H1 (cell line): Measurements from ENCODE around the gene OSR1. TPM values are rescaled to one million over a fixed set of nuclear protein-coding genes. Genes with fewer than 3 reads are reported as not detected.

ENCODE experiments used
- CTCF ChIA-PET: fragments of 300-600 bp; sonication (Branson Sonifier 250); formaldehyde crosslinking; loops from one replicate; lab custom pipeline; 2021; ENCODE audit not compliant: partially characterized antibody; lab: Charles Lee
- POLR2A ChIA-PET: fragments of 300-600 bp; sonication (Branson Sonifier 250); formaldehyde crosslinking; loops from one replicate; lab custom pipeline; 2021; ENCODE audit warnings: inconsistent platforms; ENCODE audit not compliant: partially characterized antibody; lab: Charles Lee
- DNase-seq, 2 experiments: peaks; one replicate each; pipeline versions ENCODE4 v3.0.0 to v3.0.0-alpha.2; 2010 to 2022; ENCODE audit warnings: low spot score in 2 of 2, low read depth in 1 of 2, mixed read lengths in 1 of 2
- FAIRE-seq: peaks from 2 replicates; lab custom pipeline; 2011; peaks lifted over from hg19 to GRCh38; lab: Jason Lieb, UNC
- H2AFZ ChIP-seq: 2 replicates; pipeline ENCODE4 v1.8.1; 2012; ENCODE audit warnings: low read length, inconsistent platforms
- H2AK5ac ChIP-seq: 2 replicates; pipeline ENCODE4 v1.6.1; 2013; ENCODE audit warnings: low read depth, low read length
- H2BK120ac ChIP-seq: replicated peaks from 2 replicates; pipeline ENCODE3; 2013; ENCODE audit warnings: low read depth, low read length, inconsistent platforms
- H2BK12ac ChIP-seq: 2 replicates; pipeline ENCODE4 v1.6.1; 2013; ENCODE audit warnings: low read depth, low read length
- H2BK15ac ChIP-seq: 2 replicates; pipeline ENCODE4 v1.6.1; 2013; ENCODE audit warnings: low read length
- H2BK20ac ChIP-seq: 2 replicates; pipeline ENCODE4 v1.6.1; 2013; ENCODE audit warnings: low read length
- H2BK5ac ChIP-seq: 2 replicates; pipeline ENCODE4 v1.6.1; 2013; ENCODE audit warnings: low read depth, low read length
- H3K14ac ChIP-seq: 2 replicates; pipeline ENCODE4 v1.6.1; 2013; ENCODE audit warnings: inconsistent platforms; ENCODE audit not compliant: insufficient read length
- H3K18ac ChIP-seq: 2 replicates; pipeline ENCODE4 v1.6.1; 2013; ENCODE audit warnings: low read length; ENCODE audit errors: extremely low read depth
- H3K23ac ChIP-seq: 2 replicates; pipeline ENCODE4 v1.6.1; 2013; ENCODE audit warnings: inconsistent platforms; ENCODE audit not compliant: insufficient read length
- H3K23me2 ChIP-seq: 2 replicates; pipeline ENCODE4 v1.6.1; 2013; ENCODE audit warnings: low read depth, low read length
- H3K27ac ChIP-seq: 2 replicates; pipeline ENCODE4 v1.6.1; 2011; ENCODE audit warnings: low read depth, low read length, inconsistent platforms
- H3K27me3 ChIP-seq, 4 experiments: replicated peaks in 1 of 4; 1 replicate in 1 of 4; 2 replicates in 3 of 4; pipeline versions ENCODE4 v1.6.1 to v1.8.1; 2011 to 2013; ENCODE audit warnings: low read length in 3 of 4, mild to moderate bottlenecking in 3 of 4, inconsistent platforms in 2 of 4, mixed read lengths in 2 of 4, moderate library complexity in 1 of 4; ENCODE audit not compliant: control insufficient read depth in 3 of 4, insufficient read depth in 3 of 4; ENCODE audit errors: extremely low read depth in 1 of 4
- H3K36me3 ChIP-seq, 4 experiments: 2 replicates each; pipeline versions ENCODE4 v1.6.1 to v1.8.1; 2011 to 2013; ENCODE audit warnings: mild to moderate bottlenecking in 4 of 4, low read length in 3 of 4, moderate library complexity in 2 of 4, control low read depth in 1 of 4, inconsistent platforms in 1 of 4; ENCODE audit not compliant: insufficient read depth in 4 of 4, control insufficient read depth in 2 of 4
- H3K4ac ChIP-seq: replicated peaks from 2 replicates; pipeline ENCODE3; 2013; ENCODE audit warnings: low read length, low read depth, mixed read lengths, inconsistent platforms; ENCODE audit not compliant: insufficient read length
- H3K4me1 ChIP-seq, 4 experiments: replicated peaks in 1 of 4; 1 replicate in 1 of 4; 2 replicates in 3 of 4; pipeline versions ENCODE4 v1.6.1 to v1.8.1; 2011 to 2013; ENCODE audit warnings: low read length in 3 of 4, inconsistent platforms in 2 of 4, mixed read lengths in 1 of 4; ENCODE audit not compliant: insufficient read depth in 4 of 4, control insufficient read depth in 3 of 4
- H3K4me2 ChIP-seq, 2 experiments: 2 replicates each; pipeline versions ENCODE4 v1.6.1 to v1.8.1; 2011 to 2013; ENCODE audit warnings: low read depth in 2 of 2, low read length in 2 of 2, control low read depth in 1 of 2, inconsistent platforms in 1 of 2, mild to moderate bottlenecking in 1 of 2; ENCODE audit not compliant: insufficient read depth in 1 of 2
- H3K4me3 ChIP-seq, 4 experiments: fragments of 200-600, 300-600 bp in 1 of 4; sonication (generic), shearing (Covaris generic), sonication (Bioruptor Twin) in 1 of 4; 2 replicates each; pipeline versions ENCODE4 v1.5.1 to v1.8.1; 2011 to 2016; ENCODE audit warnings: low read length in 4 of 4, low read depth in 3 of 4, control low read depth in 2 of 4, inconsistent platforms in 2 of 4, mild to moderate bottlenecking in 2 of 4, mixed read lengths in 1 of 4, moderate library complexity in 1 of 4; ENCODE audit not compliant: insufficient read depth in 2 of 4; ENCODE audit errors: extremely low read depth in 1 of 4
- H3K56ac ChIP-seq: replicated peaks from 2 replicates; pipeline ENCODE3; 2013; ENCODE audit warnings: low read depth, mild to moderate bottlenecking, mixed read lengths, low read length, inconsistent platforms; ENCODE audit not compliant: insufficient read length
- H3K79me1 ChIP-seq: 2 replicates; pipeline ENCODE4 v1.6.1; 2013; ENCODE audit warnings: low read depth, low read length, control low read depth
- H3K79me2 ChIP-seq, 2 experiments: 2 replicates each; pipeline versions ENCODE4 v1.6.1 to v1.8.1; 2012 to 2013; ENCODE audit warnings: low read length in 2 of 2, mild to moderate bottlenecking in 2 of 2, inconsistent platforms in 1 of 2; ENCODE audit not compliant: insufficient read depth in 2 of 2, control insufficient read depth in 1 of 2
- H3K9ac ChIP-seq, 4 experiments: replicated peaks in 1 of 4; 1 replicate in 1 of 4; 2 replicates in 3 of 4; pipeline versions ENCODE4 v1.6.1 to v1.8.1; 2011 to 2013; ENCODE audit warnings: low read depth in 3 of 4, low read length in 3 of 4, control low read depth in 2 of 4, mild to moderate bottlenecking in 2 of 4, moderate library complexity in 2 of 4, inconsistent platforms in 1 of 4; ENCODE audit errors: extremely low read depth in 1 of 4
- H3K9me3 ChIP-seq, 2 experiments: 2 replicates each; pipeline versions ENCODE4 v1.6.1 to v1.8.1; 2012 to 2013; ENCODE audit warnings: mild to moderate bottlenecking in 2 of 2, moderate library complexity in 2 of 2, control low read depth in 1 of 2, inconsistent platforms in 1 of 2, low read depth in 1 of 2, low read length in 1 of 2, mixed read lengths in 1 of 2; ENCODE audit not compliant: insufficient read depth in 2 of 2
- H4K20me1 ChIP-seq, 2 experiments: replicated peaks in 1 of 2; 2 replicates each; pipeline versions ENCODE3 to v1.8.1; 2011 to 2013; ENCODE audit warnings: inconsistent platforms in 2 of 2, low read length in 2 of 2, mild to moderate bottlenecking in 1 of 2; ENCODE audit not compliant: insufficient read depth in 2 of 2, control insufficient read depth in 1 of 2
- H4K5ac ChIP-seq: 2 replicates; pipeline ENCODE4 v1.6.1; 2013; ENCODE audit warnings: low read length, low read depth, mixed read lengths, inconsistent platforms; ENCODE audit not compliant: insufficient read length
- H4K8ac ChIP-seq: 2 replicates; pipeline ENCODE4 v1.8.0; 2013; ENCODE audit warnings: mild to moderate bottlenecking, moderate library complexity, low read length, inconsistent platforms; ENCODE audit not compliant: insufficient read depth; ENCODE audit errors: extremely low read depth
- H4K91ac ChIP-seq: replicated peaks from 2 replicates; pipeline ENCODE3; 2013; ENCODE audit warnings: low read length, mixed read lengths, inconsistent platforms; ENCODE audit not compliant: insufficient read length
- BACH1 ChIP-seq: IDR thresholded peaks from 2 replicates; pipeline ENCODE4 v1.6.1; 2012; ENCODE audit warnings: low read length, improper control_type of control experiment
- CHD2 ChIP-seq: IDR thresholded peaks from 2 replicates; pipeline ENCODE4 v1.6.1; 2012; ENCODE audit warnings: low read length, improper control_type of control experiment
- E2F6 ChIP-seq: IDR thresholded peaks from 2 replicates; pipeline ENCODE4 v1.6.1; 2012; ENCODE audit warnings: inconsistent platforms
- EGR1 ChIP-seq: IDR thresholded peaks from 2 replicates; pipeline ENCODE4 v1.6.1; 2011; ENCODE audit warnings: low read depth, low read length, borderline replicate concordance
- JUN ChIP-seq: IDR thresholded peaks from 2 replicates; pipeline ENCODE4 v1.6.1; 2011; ENCODE audit warnings: low read depth, mild to moderate bottlenecking, improper control_type of control experiment, low read length
- KDM1A ChIP-seq: fragments of 200-600, 300-600 bp; sonication (generic); IDR thresholded peaks from 2 replicates; pipeline ENCODE4 v1.7.1; 2016; ENCODE audit warnings: mild to moderate bottlenecking, low read length, borderline replicate concordance
- KDM5A ChIP-seq: fragments of 200-600 bp; IDR thresholded peaks from 2 replicates; pipeline ENCODE4 v1.7.1; 2012; ENCODE audit warnings: mild to moderate bottlenecking, low read length, inconsistent platforms, mixed read lengths
- POLR2A ChIP-seq, 2 experiments: IDR thresholded peaks; 1 replicate in 1 of 2; 2 replicates in 1 of 2; pipeline ENCODE4 v1.6.1; 2011; ENCODE audit warnings: low read depth in 2 of 2, low read length in 2 of 2, mild to moderate bottlenecking in 2 of 2; ENCODE audit errors: control extremely low read depth in 1 of 2
- RBBP5 ChIP-seq: IDR thresholded peaks from 2 replicates; pipeline ENCODE4 v1.7.1; 2012; ENCODE audit warnings: low read depth, mild to moderate bottlenecking, inconsistent platforms, low read length, moderate library complexity, borderline replicate concordance
- SAP30 ChIP-seq: fragments of 300-600 bp; sonication (generic); IDR thresholded peaks from 2 replicates; pipeline ENCODE4 v1.7.1; 2012; ENCODE audit warnings: low read length, moderate library complexity, mild to moderate bottlenecking, inconsistent platforms; ENCODE audit not compliant: insufficient read depth, insufficient replicate concordance
- SUZ12 ChIP-seq: fragments of 200-600 bp; sonication (generic); IDR thresholded peaks from 2 replicates; pipeline ENCODE4 v1.6.1; 2012; ENCODE audit warnings: mild to moderate bottlenecking, inconsistent platforms, low read length, moderate library complexity, mixed read lengths
- YY1 ChIP-seq: IDR thresholded peaks from 2 replicates; pipeline ENCODE4 v1.6.1; 2011; ENCODE audit warnings: low read depth, mild to moderate bottlenecking, low read length
- WGBS, 2 experiments: shearing (Covaris generic) in 1 of 2; methylation state at CpG; one replicate each; pipeline versions ENCODE4 v1.1.6 to v1.1.7; 2013 to 2015; ENCODE audit warnings: low lambda C conversion rate in 2 of 2, mixed read lengths in 2 of 2, inconsistent platforms in 1 of 2, low coverage in 1 of 2, missing lambda C conversion rate in 1 of 2; ENCODE audit not compliant: insufficient replicate concordance in 2 of 2, insufficient coverage in 1 of 2, insufficient read length in 1 of 2; ENCODE audit errors: extremely low coverage in 1 of 2, missing lambda C conversion rate in 1 of 2; 5-methylcytosine and 5-hydroxymethylcytosine counted together
- polyA plus RNA-seq, 7 experiments: library from polyadenylated mRNA; depleted of rRNA in 3 of 7; stranded (reverse) in 5 of 7; unstranded in 2 of 7; fragments of >200 nt in 5 of 7; fragments of 200-250 nt in 2 of 7; gene quantifications; 1 replicate in 5 of 7; 2 replicates in 1 of 7; 4 replicates in 1 of 7; pipeline versions ENCODE4 v1.2.1 to v1.2.3, GENCODE V29; 2011 to 2013; ENCODE audit warnings: missing spikeins in 2 of 7, mixed read lengths in 2 of 7
- total RNA-seq: library from RNA; stranded (reverse); fragmentation: NEBNext Ultra II Directional; extraction: Animal tissue kit (Norgen Biotek cat#: 25700); gene quantifications from 2 replicates; pipeline ENCODE4 v1.2.1, GENCODE V29; 2021

Gene OSR1
- total and polyA plus RNA-seq, 2 of the 8 experiments (the other 6 are each of a cell fraction or from before 2014, with no cell fraction given), result 0.05 to 0.22 TPM

- ChIA-PET POLR2A (interaction anchor here (0.8 to 1.4 kb wide), 3 partner anchors 10 to 51 kb away, joined by 3 to 6 read pairs (median 3); partner anchors contain the start of gene OSR1), CTCF (interaction anchor here (0.6 to 7.5 kb wide), 17 partner anchors 11 to 827 kb away, joined by 3 to 104 read pairs (median 5); partner anchors contain the start of gene OSR1)
- Histone ChIP-seq H4K5ac (no peak overlapping the region), H3K14ac (no peak overlapping the region), H3K23ac (no peak overlapping the region), H2BK20ac (no peak overlapping the region), H2AK5ac (no peak overlapping the region), H4K8ac (no peak overlapping the region), H2BK15ac (no peak overlapping the region), H3K18ac (no peak overlapping the region), H3K9ac (no peak overlapping the region), H3K56ac (no peak overlapping the region), H3K27ac (no peak overlapping the region), H3K79me2 (no peaks in the 10 kb centered on the region), H4K20me1 (peaks cover 11 to 15% of the 10 kb centered on the region in 2 experiments), H2BK12ac (no peak overlapping the region), H2AFZ (no peak overlapping the region), H3K36me3 (no peaks in the 10 kb centered on the region), H4K91ac (no peak overlapping the region), H3K9me3 (no peaks in the 10 kb centered on the region), H3K4me3 (peak overlapping the region in 3 of 4 experiments; percentile 79 to 92 (median 81); a peak in 5 of 8 replicates), H3K23me2 (no peaks in the 10 kb centered on the region; the same call in 1 of the 2 replicates), H2BK120ac (no peak overlapping the region), H3K79me1 (no peaks in the 10 kb centered on the region; the same call in 1 of the 2 replicates), H2BK5ac (no peak overlapping the region), H3K4me2 (peak overlapping the region; percentile 69 to 78; a peak in 2 of 4 replicates), H3K27me3 (peaks cover 47 to 55% (median 54%) of the 10 kb centered on the region in 4 experiments), H3K4ac (no peak overlapping the region), H3K4me1 (peaks cover 0 to 17% (median 9%) of the 10 kb centered on the region in 4 experiments; a peak in 6 of 7 replicates)
- no peak for DNase-seq
- FAIRE-seq, result no peak
- no peak for TF ChIP-seq YY1
- TF ChIP-seq EGR1, result no peak
- TF ChIP-seq SAP30, result no peak
- TF ChIP-seq KDM5A, result no peak
- no peak for TF ChIP-seq POLR2A (IDR thresholded peaks at IDR 0.05; ENCODE audit: control extremely low read depth in 1 of 2, low read depth in 2 of 2, low read length in 2 of 2)
- no peak for TF ChIP-seq CHD2
- TF ChIP-seq RBBP5, result no peak
- no peak for TF ChIP-seq E2F6
- no peak for TF ChIP-seq SUZ12
- TF ChIP-seq KDM1A, result no peak
- TF ChIP-seq JUN, result no peak
- TF ChIP-seq BACH1, result no peak
- 82% methylated on average over 6 of the region's 8 CpGs; no CpG with 5 or more reads in 1 of the 2 experiments for WGBS, 2 experiments
These were observed 9.7 kb downstream of the OSR1 start for GRCh38 chr2:19348692-19349091.
